ENCODE results near the gene MAP2K3.

MAP2K3 gene

DNA sequence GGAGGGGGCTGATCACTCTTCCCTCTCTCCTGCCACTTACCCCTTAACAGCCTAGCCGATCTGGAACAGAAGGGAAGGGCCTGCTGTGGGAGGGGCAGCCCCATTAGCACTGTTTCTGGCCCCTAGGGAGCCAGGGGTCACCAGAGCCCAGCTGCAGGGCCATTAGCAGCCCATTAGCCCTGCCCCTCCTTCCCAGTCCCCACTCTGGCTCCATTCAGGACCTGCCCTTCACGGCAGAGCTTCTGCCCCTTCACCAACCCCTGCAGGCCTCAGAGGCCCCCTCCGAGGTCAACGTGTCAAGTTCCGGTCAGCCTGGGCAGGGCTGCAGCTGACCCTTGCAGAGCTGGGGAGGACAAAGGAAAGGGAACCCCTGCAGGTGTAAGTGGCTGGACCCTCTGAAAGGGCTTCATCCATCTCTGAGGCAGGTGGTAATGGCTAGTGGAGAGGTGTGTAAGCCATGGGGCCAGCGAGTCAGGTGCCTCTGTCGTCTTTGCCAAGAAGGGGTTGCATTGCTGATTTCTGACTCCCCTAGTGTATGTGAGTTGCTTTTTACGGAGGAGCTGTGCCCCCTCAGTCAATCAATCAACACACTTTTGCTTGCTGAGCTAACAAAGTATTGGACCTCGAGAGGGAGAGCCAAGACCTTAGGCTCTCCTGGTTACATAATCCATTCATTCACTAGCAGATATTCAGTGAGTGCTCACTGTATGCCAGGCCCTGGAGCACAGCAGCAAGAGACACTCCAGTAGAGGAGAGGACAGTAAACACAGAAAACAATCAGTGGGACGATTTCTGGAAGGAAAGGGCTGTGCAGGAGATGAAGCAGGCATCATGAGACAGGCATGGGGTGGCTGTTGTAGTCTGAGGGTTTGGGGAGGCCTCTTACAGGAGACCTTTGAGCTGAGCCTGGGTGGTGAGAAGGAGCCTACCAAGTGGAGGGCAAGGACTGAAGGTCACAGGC, 73.5 kb downstream of the MAP2K3 start:
- Histone ChIP-seq H3K27ac (no peak overlapping the region), H3K4me3 (no peak overlapping the region), H3K9me3 (ENCODE audit: low read depth, low read length) (no peaks in the 10 kb centered on the region), H3K9ac (ENCODE audit: insufficient read length) (no peak overlapping the region), H3K36me3 (ENCODE audit: insufficient read depth, low read length) (no peaks in the 10 kb centered on the region)
- TF ChIP-seq FOXP2 (optimal IDR thresholded peaks at IDR 0.05; ENCODE audit: control extremely low read depth, extremely low read length, insufficient read depth) (no peak), POLR2AphosphoS5 (IDR thresholded peaks at IDR 0.05; ENCODE audit: borderline replicate concordance, low read depth, low read length) (no peak), EZH2 (IDR thresholded peaks at IDR 0.05) (no peak)
- no peak for DNase-seq (ENCODE audit: low read depth, low spot score)

- no peak overlapping the region for H3K4me3 ChIP-seq
- no peaks in the 10 kb centered on the region for H3K36me3 ChIP-seq (ENCODE audit: insufficient read depth, low read length)
- no peak for DNase-seq (ENCODE audit: low read depth, low spot score)
- H3K27ac ChIP-seq, result no peak overlapping the region
- no peaks in the 10 kb centered on the region for H3K9me3 ChIP-seq (ENCODE audit: low read depth, low read length)
- TF ChIP-seq POLR2AphosphoS5 (IDR thresholded peaks at IDR 0.05; ENCODE audit: borderline replicate concordance, low read depth, low read length) (no peak), FOXP2 (optimal IDR thresholded peaks at IDR 0.05; ENCODE audit: control extremely low read depth, extremely low read length, insufficient read depth) (no peak), EZH2 (IDR thresholded peaks at IDR 0.05) (no peak)
- no peak overlapping the region for H3K9ac ChIP-seq (ENCODE audit: insufficient read length)
Measured at GRCh38 chr17:21358682-21359482, 74.4 kb downstream of the MAP2K3 start.

- Histone ChIP-seq H3K4me3 (no peak overlapping the region), H3K27ac (no peak overlapping the region), H3K9ac (ENCODE audit: insufficient read length) (no peak overlapping the region), H3K36me3 (ENCODE audit: insufficient read depth, low read length) (no peaks in the 10 kb centered on the region), H3K9me3 (ENCODE audit: low read depth, low read length) (no peaks in the 10 kb centered on the region)
- no peak for DNase-seq (ENCODE audit: low read depth, low spot score)
- TF ChIP-seq FOXP2 (optimal IDR thresholded peaks at IDR 0.05; ENCODE audit: control extremely low read depth, extremely low read length, insufficient read depth), result no peak
- TF ChIP-seq EZH2 (IDR thresholded peaks at IDR 0.05), result no peak
- TF ChIP-seq POLR2AphosphoS5 (IDR thresholded peaks at IDR 0.05; ENCODE audit: borderline replicate concordance, low read depth, low read length), result no peak
Measured at GRCh38 chr17:21359483-21359840, 75.0 kb downstream of the MAP2K3 start.

- DNase-seq (ENCODE audit: low read depth, low spot score), result no peak
- H3K9ac ChIP-seq (ENCODE audit: insufficient read length), result no peak overlapping the region
- TF ChIP-seq EZH2 (IDR thresholded peaks at IDR 0.05) (no peak), FOXP2 (optimal IDR thresholded peaks at IDR 0.05; ENCODE audit: control extremely low read depth, extremely low read length, insufficient read depth) (no peak)
- no peak overlapping the region for H3K27ac ChIP-seq
- no peaks in the 10 kb centered on the region for H3K36me3 ChIP-seq (ENCODE audit: insufficient read depth, low read length)
- no peaks in the 10 kb centered on the region for H3K9me3 ChIP-seq (ENCODE audit: low read depth, low read length)
- H3K4me3 ChIP-seq, result no peak overlapping the region
Measured at GRCh38 chr17:21360048-21360447, 75.5 kb downstream of the MAP2K3 start.

DNA sequence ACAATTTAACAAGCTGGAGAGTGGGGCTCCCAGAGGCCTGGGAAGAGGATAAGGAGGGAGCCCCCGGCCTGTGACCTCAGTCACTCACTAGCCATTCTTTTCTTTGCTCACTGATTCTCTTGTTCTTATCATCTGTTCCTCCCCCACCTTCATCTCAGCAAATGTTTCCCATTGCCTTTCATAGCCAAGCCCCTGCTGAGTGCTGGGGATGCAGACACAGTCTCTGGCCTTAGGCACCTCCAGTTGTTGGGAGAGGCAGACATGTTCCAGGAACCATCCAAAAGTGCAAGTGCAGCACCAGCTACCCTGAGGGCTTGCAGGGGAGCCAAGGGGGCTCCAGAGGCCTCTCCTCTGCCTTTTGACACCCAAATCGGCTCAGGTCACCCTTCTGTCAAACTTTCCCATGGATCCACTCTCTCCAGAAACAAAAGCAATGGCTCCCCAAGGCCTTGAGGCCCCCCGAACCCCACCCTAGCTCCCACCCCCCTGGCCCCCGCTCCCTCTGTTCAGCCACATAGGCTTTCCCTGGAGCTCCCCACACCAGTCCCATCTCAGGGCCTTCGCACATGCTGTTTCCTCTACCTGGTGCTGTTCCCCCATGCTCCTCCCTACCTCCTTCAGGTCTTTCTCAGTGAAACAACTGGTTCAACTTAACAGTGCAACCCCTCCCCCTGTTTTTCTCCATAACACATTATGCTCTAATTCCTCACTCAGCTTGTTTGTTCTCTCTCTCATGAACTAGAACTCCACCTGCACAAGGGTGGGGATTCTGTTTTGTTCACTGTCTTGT, 76.7 kb downstream of the MAP2K3 start:
- Histone ChIP-seq H3K27ac (no peak overlapping the region), H3K9ac (ENCODE audit: insufficient read length) (no peak overlapping the region), H3K4me3 (no peak overlapping the region), H3K9me3 (ENCODE audit: low read depth, low read length) (no peaks in the 10 kb centered on the region), H3K36me3 (ENCODE audit: insufficient read depth, low read length) (no peaks in the 10 kb centered on the region)
- TF ChIP-seq EZH2 (IDR thresholded peaks at IDR 0.05), result no peak
- TF ChIP-seq FOXP2 (optimal IDR thresholded peaks at IDR 0.05; ENCODE audit: control extremely low read depth, extremely low read length, insufficient read depth), result no peak
- no peak for TF ChIP-seq POLR2AphosphoS5 (IDR thresholded peaks at IDR 0.05; ENCODE audit: borderline replicate concordance, low read depth, low read length)
- no peak for DNase-seq (ENCODE audit: low read depth, low spot score)

DNA sequence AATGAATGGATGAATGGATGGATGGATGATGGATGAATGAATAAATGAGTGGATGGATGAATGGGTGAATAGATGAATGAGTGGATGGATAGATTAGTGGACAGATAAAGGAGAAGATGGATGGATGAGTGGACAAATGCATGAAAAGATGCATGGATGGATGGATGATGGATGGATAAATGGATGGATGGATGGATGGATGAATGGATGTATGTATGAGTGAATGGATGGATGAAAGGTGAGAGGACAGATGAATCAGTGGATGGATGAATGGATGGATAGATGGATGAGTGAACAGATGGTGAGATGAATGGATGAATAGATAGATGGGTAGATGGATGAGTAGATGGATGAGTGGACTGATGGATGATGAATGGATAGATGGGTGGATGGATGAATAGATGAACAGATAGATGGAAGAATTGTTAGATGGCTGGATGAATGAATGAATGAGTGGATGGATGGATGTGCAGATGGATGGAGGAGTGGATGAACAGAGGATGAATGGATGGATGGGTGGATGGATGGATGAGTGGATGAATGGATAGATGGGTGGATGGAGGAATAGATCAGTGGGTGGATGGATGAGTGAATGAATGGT, 77.9 kb downstream of the MAP2K3 start:
- Histone ChIP-seq H3K4me3 (no peak overlapping the region), H3K27ac (no peak overlapping the region), H3K36me3 (ENCODE audit: insufficient read depth, low read length) (no peaks in the 10 kb centered on the region), H3K9me3 (ENCODE audit: low read depth, low read length) (no peaks in the 10 kb centered on the region), H3K9ac (ENCODE audit: insufficient read length) (no peak overlapping the region)
- no peak for DNase-seq (ENCODE audit: low read depth, low spot score)
- TF ChIP-seq FOXP2 (optimal IDR thresholded peaks at IDR 0.05; ENCODE audit: control extremely low read depth, extremely low read length, insufficient read depth) (no peak), POLR2AphosphoS5 (IDR thresholded peaks at IDR 0.05; ENCODE audit: borderline replicate concordance, low read depth, low read length) (no peak), EZH2 (IDR thresholded peaks at IDR 0.05) (no peak)

DNA sequence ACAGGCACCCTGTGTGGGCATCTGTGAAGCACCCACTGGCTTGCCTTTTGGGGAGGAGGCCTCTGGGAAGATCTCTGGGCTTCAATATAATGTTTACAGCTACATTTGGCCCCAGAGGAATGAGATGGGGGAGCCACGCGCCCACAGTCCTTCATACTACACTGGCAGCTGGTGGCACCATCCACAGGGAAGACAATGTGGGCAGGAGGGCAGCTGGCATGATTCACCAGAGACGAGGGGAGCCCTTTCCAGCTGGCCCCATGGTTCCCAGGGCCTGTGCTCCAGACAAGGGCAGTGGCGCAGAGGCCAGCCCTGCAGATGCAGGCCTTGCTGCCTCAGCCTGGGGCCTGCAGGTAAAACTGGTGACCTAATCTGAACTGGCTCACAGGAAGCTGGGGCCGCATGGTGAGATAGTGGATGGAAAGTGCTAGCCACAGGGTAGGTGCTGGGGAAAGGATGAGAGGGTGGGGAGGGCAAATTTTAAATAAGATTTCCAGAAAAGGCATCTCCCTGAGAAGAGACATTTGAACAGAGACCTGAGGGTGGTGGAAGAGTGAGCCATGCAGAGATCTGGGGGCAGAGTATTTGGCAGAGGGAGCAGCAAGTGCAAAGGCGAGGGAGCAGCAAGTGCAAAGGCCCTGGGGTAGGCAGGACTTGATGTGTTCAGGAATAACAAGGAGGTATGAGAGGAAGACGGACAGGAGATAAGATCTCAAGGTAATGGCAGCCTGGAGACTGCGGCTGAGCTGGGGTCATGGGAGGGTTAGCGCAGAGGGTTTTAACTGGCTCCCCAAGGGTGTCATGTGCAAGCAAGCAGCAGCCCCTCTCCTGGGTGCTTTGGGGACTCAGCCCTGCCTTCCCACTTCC, 79.5 kb downstream of the MAP2K3 start:
- Histone ChIP-seq H3K27ac (no peak overlapping the region), H3K9me3 (ENCODE audit: low read depth, low read length) (no peaks in the 10 kb centered on the region), H3K4me3 (no peak overlapping the region), H3K9ac (ENCODE audit: insufficient read length) (no peak overlapping the region), H3K36me3 (ENCODE audit: insufficient read depth, low read length) (no peaks in the 10 kb centered on the region)
- no peak for DNase-seq (ENCODE audit: low read depth, low spot score)
- no peak for TF ChIP-seq FOXP2 (optimal IDR thresholded peaks at IDR 0.05; ENCODE audit: control extremely low read depth, extremely low read length, insufficient read depth)
- no peak for TF ChIP-seq EZH2 (IDR thresholded peaks at IDR 0.05)
- TF ChIP-seq POLR2AphosphoS5 (IDR thresholded peaks at IDR 0.05; ENCODE audit: borderline replicate concordance, low read depth, low read length), result no peak
